HCT116 (cell line): Measurements from ENCODE around the gene PWWP2B. TPM values are rescaled to one million over a fixed set of nuclear protein-coding genes. Genes with fewer than 3 reads are reported as not detected.

ENCODE experiments used
- ATAC-seq: fragments of 200-7000 bp; cut with Tn5 transposase; 2 replicates; pipeline ENCODE4 v1.9.1; 2020; ENCODE audit warnings: mild to moderate bottlenecking, moderate library complexity
- BruUV-seq: library from RNA; stranded (reverse); fragments of 400-500 nt; replicated peaks from 2 replicates; lab custom pipeline; 2021; lab: Mats Ljungman, UMichigan
- CTCF ChIA-PET: fragments of 300-600 bp; sonication (Branson Sonifier 250); formaldehyde crosslinking; loops from one replicate; lab custom pipeline; 2021; ENCODE audit warnings: antibody characterized with exemption; lab: Charles Lee
- POLR2A ChIA-PET: fragments of 300-600, 350-600 bp; sonication (Branson Sonifier 250); formaldehyde crosslinking; loops from one replicate; lab custom pipeline; 2021; ENCODE audit warnings: antibody characterized with exemption; lab: Charles Lee
- RAD21 ChIA-PET, 2 experiments: fragments of 300-600 bp; sonication (Branson Sonifier 250); formaldehyde crosslinking; loops; one replicate each; lab custom pipeline; 2023; ENCODE audit warnings: low total read pairs in 2 of 2; ENCODE audit not compliant: uncharacterized antibody in 2 of 2, unreplicated experiment in 2 of 2, low non-redundant PET in 1 of 2; lab: Charles Lee
- DNase-seq: peaks from one replicate; pipeline ENCODE4 v3.0.0-alpha.2; 2010; ENCODE audit warnings: low read depth, low spot score
- H2AFZ ChIP-seq: fragments of 200-600 bp; shearing (Covaris generic), sonication (generic); 2 replicates; pipeline ENCODE4 v1.6.1; 2017; ENCODE audit warnings: low read depth, mixed run types, mixed read lengths, antibody characterized with exemption, low read length; ENCODE audit not compliant: poor library complexity, severe bottlenecking
- H3K27ac ChIP-seq: 2 replicates; pipeline ENCODE4 v1.5.1; 2012; ENCODE audit warnings: low read depth, low read length
- H3K27me3 ChIP-seq: fragments of 200-600 bp; sonication (generic); 2 replicates; pipeline ENCODE4 v1.6.1; 2016; ENCODE audit warnings: mixed run types, low read length, mixed read lengths; ENCODE audit not compliant: insufficient read depth
- H3K36me3 ChIP-seq, 2 experiments: fragments of 200-500 bp in 1 of 2; fragments of 200-600 bp in 1 of 2; sonication (Bioruptor generic) in 1 of 2; sonication (generic) in 1 of 2; 2 replicates each; pipeline versions ENCODE4 v1.5.1 to v1.6.1; 2014 to 2016; ENCODE audit warnings: low read length in 2 of 2, inconsistent platforms in 1 of 2, mixed read lengths in 1 of 2, mixed run types in 1 of 2; ENCODE audit not compliant: insufficient read depth in 2 of 2, control insufficient read depth in 1 of 2
- H3K4me1 ChIP-seq, 2 experiments: fragments of 200-600 bp in 1 of 2; sonication (generic) in 1 of 2; 2 replicates each; pipeline versions ENCODE4 v1.5.1 to v1.6.1; 2012 to 2017; ENCODE audit warnings: low read length in 2 of 2, inconsistent platforms in 1 of 2, mild to moderate bottlenecking in 1 of 2, mixed read lengths in 1 of 2, mixed run types in 1 of 2, moderate library complexity in 1 of 2; ENCODE audit not compliant: insufficient read depth in 2 of 2, control insufficient read depth in 1 of 2
- H3K4me2 ChIP-seq: fragments of 200-600 bp; sonication (generic); 2 replicates; pipeline ENCODE4 v1.6.1; 2017; ENCODE audit warnings: mixed run types, low read length, mixed read lengths
- H3K4me3 ChIP-seq, 2 experiments: fragments of 200-600 bp in 1 of 2; sonication (generic) in 1 of 2; replicated peaks in 1 of 2; 2 replicates each; pipeline ENCODE4 v1.5.1; 2011 to 2016; ENCODE audit warnings: low read length in 2 of 2, control low read depth in 1 of 2, low read depth in 1 of 2, mild to moderate bottlenecking in 1 of 2, mixed read lengths in 1 of 2, mixed run types in 1 of 2
- H3K79me2 ChIP-seq: fragments of 200-600 bp; sonication (generic); 2 replicates; pipeline ENCODE4 v1.6.1; 2017; ENCODE audit warnings: mild to moderate bottlenecking, mixed run types, low read length, moderate library complexity, mixed read lengths; ENCODE audit not compliant: insufficient read depth
- H3K9ac ChIP-seq: fragments of 200-600 bp; sonication (generic); 2 replicates; pipeline ENCODE4 v1.6.1; 2016; ENCODE audit warnings: low read length, mixed read lengths
- H3K9me2 ChIP-seq: fragments of 200-600 bp; sonication (generic), shearing (Covaris generic); 2 replicates; pipeline ENCODE4 v1.6.1; 2017; ENCODE audit warnings: mixed run types, mild to moderate bottlenecking, moderate library complexity; ENCODE audit not compliant: insufficient read depth
- H3K9me3 ChIP-seq, 2 experiments: fragments of 200-500 bp in 1 of 2; fragments of 200-600 bp in 1 of 2; sonication (Bioruptor generic) in 1 of 2; sonication (generic) in 1 of 2; 2 replicates each; pipeline ENCODE4 v1.6.1; 2014 to 2017; ENCODE audit warnings: low read length in 2 of 2, mixed read lengths in 2 of 2, inconsistent platforms in 1 of 2, low read depth in 1 of 2, mild to moderate bottlenecking in 1 of 2, mixed run types in 1 of 2, moderate library complexity in 1 of 2; ENCODE audit not compliant: control insufficient read depth in 1 of 2, insufficient read depth in 1 of 2
- H4K20me1 ChIP-seq: fragments of 200-600 bp; sonication (generic), shearing (Covaris generic); 2 replicates; pipeline ENCODE4 v1.6.1; 2017; ENCODE audit warnings: mixed run types, mild to moderate bottlenecking, moderate library complexity; ENCODE audit not compliant: insufficient read depth
- CBX3 ChIP-seq: IDR thresholded peaks from 2 replicates; pipeline ENCODE4 v1.6.1; 2012; ENCODE audit warnings: low read depth
- CEBPB ChIP-seq: IDR thresholded peaks from 2 replicates; pipeline ENCODE4 v1.6.1; 2012; ENCODE audit warnings: low read depth
- ELF1 ChIP-seq: IDR thresholded peaks from 2 replicates; pipeline ENCODE4 v1.6.1; 2012; ENCODE audit warnings: low read depth, borderline replicate concordance
- EZH2 ChIP-seq: fragments of 200-600 bp; sonication (generic); IDR thresholded peaks from 2 replicates; pipeline ENCODE4 v1.6.1; 2017; ENCODE audit warnings: antibody characterized with exemption, mixed run types
- EZH2phosphoT487 ChIP-seq: fragments of 200-600 bp; IDR thresholded peaks from 2 replicates; pipeline ENCODE4 v1.6.1; 2018; ENCODE audit warnings: antibody characterized with exemption, borderline replicate concordance
- JUND ChIP-seq: IDR thresholded peaks from 2 replicates; pipeline ENCODE4 v1.6.1; 2012
- POLR2A ChIP-seq: IDR thresholded peaks from 2 replicates; pipeline ENCODE4 v1.7.0; 2011; ENCODE audit warnings: borderline replicate concordance; ENCODE audit not compliant: insufficient read depth, insufficient read length; ENCODE audit errors: extremely low read depth
- RAD21 ChIP-seq: IDR thresholded peaks from 2 replicates; pipeline ENCODE4 v1.6.1; 2012; ENCODE audit warnings: low read depth, mild to moderate bottlenecking
- SRF ChIP-seq: IDR thresholded peaks from 2 replicates; pipeline ENCODE4 v1.6.1; 2012; ENCODE audit warnings: low read depth
- TCF7L2 ChIP-seq: IDR thresholded peaks from 2 replicates; pipeline ENCODE4 v1.7.0; 2011; ENCODE audit warnings: borderline replicate concordance, inconsistent platforms; ENCODE audit not compliant: insufficient read depth, insufficient read length; ENCODE audit errors: extremely low read depth
- ZNF274 ChIP-seq: fragments of 200-500 bp; sonication (Bioruptor generic); IDR thresholded peaks from 2 replicates; pipeline ENCODE4 v1.6.1; 2014; ENCODE audit warnings: mild to moderate bottlenecking, low read depth, low read length, inconsistent platforms
- intact Hi-C: fragments of 100-400 bp; cut with micrococcal nuclease; formaldehyde crosslinking; loops from 2 replicates; pipeline ENCODE4 v1.10.0; 2022
- total RNA-seq: library from RNA; stranded (reverse); gene quantifications from one replicate; pipeline ENCODE4 v1.2.1, GENCODE V29; 2021; ENCODE audit not compliant: unreplicated experiment
- TF ChIP-seq, protein P1 (sequence below): IDR thresholded peaks from 2 replicates; pipeline ENCODE4 v1.6.1; 2012; ENCODE audit warnings: low read depth
- TF ChIP-seq, protein P2 (sequence below): IDR thresholded peaks from 2 replicates; pipeline ENCODE4 v1.6.1; 2012

PWWP2B gene
- total RNA-seq, 1 experiment from 2014 or later: 13.9 TPM

DNA sequence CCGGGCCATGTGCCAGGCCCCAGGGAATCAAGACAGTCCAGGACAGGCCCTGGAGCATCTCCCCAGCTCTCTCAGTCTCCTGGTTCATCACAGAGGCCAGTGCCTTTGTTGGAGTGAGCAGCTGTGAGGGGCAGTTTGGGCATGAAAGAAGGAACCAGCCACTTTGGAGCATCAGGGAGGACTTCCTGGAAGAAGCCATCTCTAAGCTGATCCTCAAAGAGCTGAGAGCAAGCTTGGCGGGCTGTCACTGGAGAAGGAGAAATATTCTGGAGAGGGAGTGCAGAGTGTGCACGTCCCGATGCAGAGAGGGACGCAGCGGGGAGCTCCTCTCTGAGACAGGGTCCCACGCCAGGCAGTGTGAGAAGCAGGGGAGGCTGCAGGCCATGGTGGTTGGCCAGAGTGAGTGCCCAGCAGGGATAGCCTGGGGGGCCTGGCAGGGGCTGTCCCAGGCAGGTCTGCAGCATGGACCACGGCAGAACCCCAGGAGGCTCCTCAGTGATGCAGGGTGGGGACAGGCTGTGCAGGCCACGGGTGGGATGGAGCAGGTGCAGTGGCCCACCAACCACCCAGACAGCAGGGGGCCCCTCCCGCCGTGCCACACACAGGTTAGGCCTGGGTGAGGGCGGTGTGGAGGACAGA lies 34.7 kb downstream of the PWWP2B start (continued):
- TF ChIP-seq, protein P1, sequence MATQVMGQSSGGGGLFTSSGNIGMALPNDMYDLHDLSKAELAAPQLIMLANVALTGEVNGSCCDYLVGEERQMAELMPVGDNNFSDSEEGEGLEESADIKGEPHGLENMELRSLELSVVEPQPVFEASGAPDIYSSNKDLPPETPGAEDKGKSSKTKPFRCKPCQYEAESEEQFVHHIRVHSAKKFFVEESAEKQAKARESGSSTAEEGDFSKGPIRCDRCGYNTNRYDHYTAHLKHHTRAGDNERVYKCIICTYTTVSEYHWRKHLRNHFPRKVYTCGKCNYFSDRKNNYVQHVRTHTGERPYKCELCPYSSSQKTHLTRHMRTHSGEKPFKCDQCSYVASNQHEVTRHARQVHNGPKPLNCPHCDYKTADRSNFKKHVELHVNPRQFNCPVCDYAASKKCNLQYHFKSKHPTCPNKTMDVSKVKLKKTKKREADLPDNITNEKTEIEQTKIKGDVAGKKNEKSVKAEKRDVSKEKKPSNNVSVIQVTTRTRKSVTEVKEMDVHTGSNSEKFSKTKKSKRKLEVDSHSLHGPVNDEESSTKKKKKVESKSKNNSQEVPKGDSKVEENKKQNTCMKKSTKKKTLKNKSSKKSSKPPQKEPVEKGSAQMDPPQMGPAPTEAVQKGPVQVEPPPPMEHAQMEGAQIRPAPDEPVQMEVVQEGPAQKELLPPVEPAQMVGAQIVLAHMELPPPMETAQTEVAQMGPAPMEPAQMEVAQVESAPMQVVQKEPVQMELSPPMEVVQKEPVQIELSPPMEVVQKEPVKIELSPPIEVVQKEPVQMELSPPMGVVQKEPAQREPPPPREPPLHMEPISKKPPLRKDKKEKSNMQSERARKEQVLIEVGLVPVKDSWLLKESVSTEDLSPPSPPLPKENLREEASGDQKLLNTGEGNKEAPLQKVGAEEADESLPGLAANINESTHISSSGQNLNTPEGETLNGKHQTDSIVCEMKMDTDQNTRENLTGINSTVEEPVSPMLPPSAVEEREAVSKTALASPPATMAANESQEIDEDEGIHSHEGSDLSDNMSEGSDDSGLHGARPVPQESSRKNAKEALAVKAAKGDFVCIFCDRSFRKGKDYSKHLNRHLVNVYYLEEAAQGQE: no peak
- TF ChIP-seq CBX3: no peak

DNA sequence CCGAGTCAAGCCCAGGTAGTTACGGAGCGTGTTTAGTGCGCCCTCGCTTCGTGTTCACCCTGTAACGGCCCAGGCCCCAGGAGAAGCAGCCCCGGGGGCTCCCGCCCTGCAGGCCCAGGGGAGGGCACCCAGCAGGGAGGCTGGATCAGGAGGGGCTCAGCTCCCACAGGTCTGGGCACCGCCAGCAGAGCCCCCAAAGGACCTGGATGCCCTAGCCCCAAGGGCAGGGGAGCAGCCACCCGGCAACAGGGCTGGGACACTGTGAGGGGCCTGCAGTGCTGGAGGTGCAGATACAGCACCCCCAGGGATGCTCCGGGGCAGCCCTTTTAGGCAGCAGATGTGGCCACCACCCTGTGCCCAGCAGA lies 35.2 kb downstream of the PWWP2B start:
- H3K27me3 ChIP-seq: no peaks in the 10 kb centered on the region
- no peak overlapping the region for H3K4me3 ChIP-seq
- H3K79me2 ChIP-seq: no peaks in the 10 kb centered on the region
- H4K20me1 ChIP-seq: no peaks in the 10 kb centered on the region
- POLR2A ChIA-PET: no interaction called here
- no peak overlapping the region for H3K4me2 ChIP-seq
- TF ChIP-seq EZH2: no peak
- TF ChIP-seq ZNF274: no peak
- TF ChIP-seq RAD21: no peak
- TF ChIP-seq, protein P2, sequence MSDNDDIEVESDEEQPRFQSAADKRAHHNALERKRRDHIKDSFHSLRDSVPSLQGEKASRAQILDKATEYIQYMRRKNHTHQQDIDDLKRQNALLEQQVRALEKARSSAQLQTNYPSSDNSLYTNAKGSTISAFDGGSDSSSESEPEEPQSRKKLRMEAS: no peak
- TF ChIP-seq, protein P1: no peak
- no peak for TF ChIP-seq CBX3
- TF ChIP-seq JUND: no peak
- TF ChIP-seq TCF7L2: no peak
- no peak for TF ChIP-seq ELF1
- TF ChIP-seq SRF: no peak
- TF ChIP-seq POLR2A: no peak
- TF ChIP-seq CEBPB: no peak
- TF ChIP-seq EZH2phosphoT487: no peak
- H3K4me1 ChIP-seq: peaks cover 0 to 4% of the 10 kb centered on the region in 2 experiments; a peak in 1 of 4 replicates
- no peak overlapping the region for H2AFZ ChIP-seq
- H3K36me3 ChIP-seq: no peaks in the 10 kb centered on the region
- RAD21 ChIA-PET: no interaction called here
- no peaks in the 10 kb centered on the region for H3K9me3 ChIP-seq
- H3K9me2 ChIP-seq: no peaks in the 10 kb centered on the region
- intact Hi-C loops: no loop called here
- H3K27ac ChIP-seq: no peak overlapping the region
- ATAC-seq (no peak), DNase-seq (no peak)
- CTCF ChIA-PET: no interaction called here
- no peak overlapping the region for H3K9ac ChIP-seq
- BruUV-seq: no TSS peak
